Measurements from ENCODE around the gene FXN.

The FXN gene

DNA sequence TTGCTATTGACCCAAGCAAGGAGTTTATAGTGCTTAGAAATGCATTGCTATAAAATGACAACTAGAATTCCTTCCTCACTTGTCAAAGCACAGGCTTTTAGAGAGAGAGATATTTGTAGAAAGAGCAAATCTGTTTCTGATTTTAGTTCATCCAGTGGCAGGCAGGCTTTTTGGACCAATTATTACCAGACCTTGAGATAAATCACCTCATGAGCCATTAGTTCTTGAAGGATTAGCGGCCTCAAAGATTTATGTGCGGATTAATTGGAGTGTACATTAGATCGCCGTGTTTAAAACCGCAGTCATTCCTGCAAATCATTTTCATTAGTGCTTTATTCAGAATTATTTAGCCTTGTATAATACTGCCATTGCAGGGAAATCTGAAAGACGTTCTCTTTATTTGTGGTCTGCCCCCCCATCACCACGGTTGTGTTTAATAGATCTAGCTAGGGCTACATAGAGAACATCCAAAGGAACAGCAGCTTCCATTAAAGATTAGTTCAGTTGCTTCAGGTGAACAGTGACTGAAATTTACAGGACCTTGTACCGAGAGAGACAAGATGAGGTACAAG, 109.7 kb downstream of the FXN start:
- no peak for DNase-seq

DNA sequence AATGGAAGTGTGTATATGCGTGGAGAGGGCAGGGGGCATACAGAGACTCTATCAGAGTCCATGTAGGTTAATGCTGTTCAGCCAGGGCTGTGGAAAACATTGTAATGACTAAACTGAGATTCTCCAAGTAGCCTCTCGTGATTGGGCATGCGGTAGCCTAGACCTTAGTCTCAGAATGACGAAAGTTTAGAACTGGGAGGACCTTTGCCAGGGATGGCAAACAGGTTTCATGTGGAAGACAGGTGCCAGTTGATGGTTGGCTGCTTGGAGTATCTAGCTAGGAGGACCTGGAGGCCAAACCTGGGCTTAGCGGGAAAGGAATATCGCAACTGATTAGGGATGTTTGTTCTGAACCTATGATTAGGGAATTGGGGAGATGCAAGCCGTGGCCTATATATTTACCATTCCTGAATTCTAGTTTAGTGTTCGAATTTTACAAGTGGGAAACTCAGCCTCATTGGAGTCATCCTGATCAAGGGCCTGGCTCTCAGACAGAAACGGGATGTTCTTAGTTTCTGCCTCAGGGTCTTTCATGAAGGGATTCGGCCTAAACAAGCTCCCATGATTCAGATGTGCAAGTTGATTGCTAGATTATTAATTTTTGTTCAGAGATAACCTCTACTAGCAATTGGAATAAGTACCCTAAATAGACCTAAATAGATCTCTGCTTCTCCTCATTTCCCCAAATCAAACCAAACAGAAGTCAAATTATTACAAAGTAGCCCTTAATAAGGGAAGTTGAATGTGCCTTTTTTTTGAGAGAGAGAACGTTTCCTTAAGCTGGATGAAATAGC, 111.7 kb downstream of the FXN start:
- DNase-seq: no peak

DNA sequence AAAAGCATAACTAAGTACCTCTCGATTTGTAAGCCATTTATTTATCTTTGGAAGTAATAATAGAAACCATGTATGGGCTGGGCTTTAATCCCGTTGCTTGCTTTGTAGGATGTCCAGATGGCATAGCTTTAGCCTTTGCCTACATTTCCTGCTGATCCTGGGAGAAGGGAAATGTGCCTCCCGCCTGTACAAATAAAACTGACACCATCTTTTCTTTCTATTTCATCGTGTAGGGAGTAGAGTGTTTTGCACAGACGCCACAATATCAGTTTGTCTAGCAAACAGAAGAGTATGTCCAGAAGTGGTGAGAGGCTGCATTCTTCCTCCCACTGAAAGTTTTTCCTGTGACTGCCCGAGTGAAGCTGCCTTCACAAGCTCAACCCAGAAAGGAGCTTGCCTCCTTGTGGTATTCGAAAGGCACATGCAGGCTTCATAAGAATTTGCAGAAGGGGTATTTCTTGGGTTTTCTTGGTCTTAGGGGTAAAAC, 113.8 kb downstream of the FXN start:
- DNase-seq: no peak
